SU-DHL-6 (cell line): ENCODE results near the gene ISM1.

Experiments used
- H2AFZ ChIP-seq: fragments of 200-600 bp; sonication (generic); 2 replicates; pipeline ENCODE4 v1.6.1; 2014; ENCODE audit warnings: low read depth, mild to moderate bottlenecking, moderate library complexity, mixed read lengths, antibody characterized with exemption, low read length; ENCODE audit not compliant: severe bottlenecking
- H3F3A ChIP-seq: fragments of 200-600 bp; shearing (Covaris generic); 2 replicates; pipeline ENCODE4 v1.6.0; 2016; ENCODE audit warnings: antibody characterized with exemption, mild to moderate bottlenecking; ENCODE audit not compliant: insufficient read depth
- H3K27ac ChIP-seq: fragments of 200-600 bp; sonication (generic); 2 replicates; pipeline ENCODE4 v1.5.1; 2016; ENCODE audit warnings: low read depth, mild to moderate bottlenecking, low read length, moderate library complexity, mixed read lengths
- H3K27me3 ChIP-seq: fragments of 200-600 bp; sonication (generic), shearing (Covaris generic); 2 replicates; pipeline ENCODE4 v1.6.0; 2014; ENCODE audit warnings: mild to moderate bottlenecking, low read length
- H3K36me3 ChIP-seq: fragments of 200-600 bp; sonication (generic); 2 replicates; pipeline ENCODE4 v1.6.1; 2014; ENCODE audit warnings: mild to moderate bottlenecking, low read length, mixed read lengths
- H3K4me2 ChIP-seq: fragments of 300-600, 200-600 bp; shearing (Covaris generic), sonication (generic); 2 replicates; pipeline ENCODE4 v1.6.0; 2014; ENCODE audit warnings: low read length, low read depth, mild to moderate bottlenecking; ENCODE audit not compliant: poor library complexity, severe bottlenecking
- H3K4me3 ChIP-seq: fragments of 200-600 bp; sonication (generic); 2 replicates; pipeline ENCODE4 v1.5.1; 2014; ENCODE audit warnings: antibody characterized with exemption, low read length, mild to moderate bottlenecking, mixed read lengths; ENCODE audit not compliant: insufficient read depth, poor library complexity, severe bottlenecking
- H3K79me2 ChIP-seq: fragments of 200-600 bp; sonication (generic); 2 replicates; pipeline ENCODE4 v1.6.1; 2014; ENCODE audit warnings: mild to moderate bottlenecking, low read length, moderate library complexity; ENCODE audit not compliant: insufficient read depth
- H3K9ac ChIP-seq: fragments of 200-600 bp; sonication (generic); 2 replicates; pipeline ENCODE4 v1.7.0; 2014; ENCODE audit warnings: mild to moderate bottlenecking, low read length
- H3K9me2 ChIP-seq: fragments of 200-600 bp; sonication (generic); replicated peaks from 2 replicates; pipeline ENCODE4 v1.6.1; 2014; ENCODE audit warnings: low read length; ENCODE audit not compliant: insufficient read depth
- H3K9me3 ChIP-seq: fragments of 200-600 bp; sonication (generic); 2 replicates; pipeline ENCODE4 v1.6.1; 2014; ENCODE audit warnings: low read length, mixed read lengths; ENCODE audit not compliant: insufficient read depth
- H4K20me1 ChIP-seq: fragments of 200-600 bp; sonication (generic); 2 replicates; pipeline ENCODE4 v1.6.1; 2014; ENCODE audit warnings: low read depth, mild to moderate bottlenecking, antibody characterized with exemption, low read length, moderate library complexity, mixed read lengths
- CTCF ChIP-seq: fragments of 200-600 bp; sonication (generic); IDR thresholded peaks from one replicate; pipeline ENCODE4 v1.5.1; 2017; ENCODE audit warnings: antibody characterized with exemption, mild to moderate bottlenecking, low read length, moderate library complexity; ENCODE audit not compliant: insufficient read depth, poor library complexity, severe bottlenecking
- EZH2phosphoT487 ChIP-seq: fragments of 200-600 bp; sonication (generic), shearing (Covaris generic); conservative IDR thresholded peaks from 2 replicates; pipeline ENCODE4 v1.6.1; 2018; ENCODE audit warnings: mild to moderate bottlenecking, antibody characterized with exemption, low read length, moderate library complexity, mixed read lengths

ISM1 gene

GRCh38 chr20:13283869-13284829 lies 63.1 kb downstream of the ISM1 start:
- H3K4me2 ChIP-seq, result no peak overlapping the region
- TF ChIP-seq EZH2phosphoT487 (no peak), CTCF (no peak)
- no peaks in the 10 kb centered on the region for H3K36me3 ChIP-seq
- no peaks in the 10 kb centered on the region for H3K9me3 ChIP-seq
- no peaks in the 10 kb centered on the region for H3K9me2 ChIP-seq
- H4K20me1 ChIP-seq, result no peaks in the 10 kb centered on the region
- no peaks in the 10 kb centered on the region for H3F3A ChIP-seq
- H3K27ac ChIP-seq, result no peak overlapping the region
- no peak overlapping the region for H3K4me3 ChIP-seq
- no peak overlapping the region for H3K9ac ChIP-seq
- H3K27me3 ChIP-seq, result no peaks in the 10 kb centered on the region
- H3K79me2 ChIP-seq, result no peaks in the 10 kb centered on the region
- H2AFZ ChIP-seq, result no peak overlapping the region

GRCh38 chr20:13284830-13285229 lies 63.8 kb downstream of the ISM1 start:
- Histone ChIP-seq H3K9ac (no peak overlapping the region), H3K27me3 (no peaks in the 10 kb centered on the region), H4K20me1 (no peaks in the 10 kb centered on the region), H3K9me2 (no peaks in the 10 kb centered on the region), H3K4me2 (no peak overlapping the region), H2AFZ (no peak overlapping the region), H3F3A (no peaks in the 10 kb centered on the region), H3K36me3 (no peaks in the 10 kb centered on the region), H3K9me3 (no peaks in the 10 kb centered on the region), H3K4me3 (no peak overlapping the region), H3K27ac (no peak overlapping the region), H3K79me2 (no peaks in the 10 kb centered on the region)
- TF ChIP-seq CTCF (no peak), EZH2phosphoT487 (no peak)

GRCh38 chr20:13285408-13285807 lies 64.3 kb downstream of the ISM1 start:
- no peaks in the 10 kb centered on the region for H3K27me3 ChIP-seq
- H3K9me2 ChIP-seq, result no peaks in the 10 kb centered on the region
- H3K4me2 ChIP-seq, result no peak overlapping the region
- H3K4me3 ChIP-seq, result no peak overlapping the region
- no peak overlapping the region for H3K9ac ChIP-seq
- no peaks in the 10 kb centered on the region for H3K36me3 ChIP-seq
- H3K9me3 ChIP-seq, result no peaks in the 10 kb centered on the region
- H3K27ac ChIP-seq, result no peak overlapping the region
- H3K79me2 ChIP-seq, result no peaks in the 10 kb centered on the region
- TF ChIP-seq CTCF (no peak), EZH2phosphoT487 (no peak)
- no peaks in the 10 kb centered on the region for H4K20me1 ChIP-seq
- no peaks in the 10 kb centered on the region for H3F3A ChIP-seq
- no peak overlapping the region for H2AFZ ChIP-seq
